ENCODE measurements around the gene ASB10. TPM values are rescaled to one million over a fixed set of nuclear protein-coding genes. Genes with fewer than 3 reads are reported as not detected.

Gene ASB10
- total and polyA plus RNA-seq, 7 experiments from 2014 or later = not detected

DNA sequence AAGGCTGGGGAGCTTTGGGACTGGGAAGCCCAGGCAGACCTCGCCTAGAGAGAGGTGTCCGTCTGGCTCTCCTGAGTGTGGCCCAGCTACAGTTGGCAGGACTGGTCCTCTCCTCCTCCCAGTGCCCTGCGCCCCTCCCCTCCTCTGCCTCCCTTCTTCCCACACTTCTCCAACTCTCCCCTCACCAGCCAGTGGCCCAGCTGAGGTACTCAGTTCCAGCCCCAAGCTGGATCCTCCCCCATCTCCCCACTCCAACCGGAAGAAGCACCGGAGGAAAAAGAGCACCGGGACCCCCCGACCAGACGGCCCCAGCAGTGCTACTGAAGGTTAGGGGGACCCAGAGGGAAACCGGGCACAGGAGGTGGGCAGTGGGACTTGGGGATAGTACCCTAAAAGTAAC, 47.3 kb downstream of the ASB10 start:
- ATAC-seq = no peak
- Histone ChIP-seq H3K4me1 (ENCODE audit: control insufficient read depth in 2 of 2, insufficient read depth in 2 of 2, low read length in 2 of 2) (no peaks in the 10 kb centered on the region), H3K9me3 (ENCODE audit: control insufficient read depth in 2 of 3, low read length in 3 of 3) (no peaks in the 10 kb centered on the region), H3K27ac (ENCODE audit: low read depth, low read length) (no peak overlapping the region), H3K4me3 (ENCODE audit: low read length) (no peak overlapping the region), H3K27me3 (ENCODE audit: control insufficient read depth in 2 of 2, insufficient read depth in 2 of 2, low read length in 2 of 2) (no peaks in the 10 kb centered on the region), H3K36me3 (ENCODE audit: control insufficient read depth in 2 of 3, insufficient read depth in 3 of 3, low read length in 3 of 3) (peaks cover 0 to 20% (median 0%) of the 10 kb centered on the region in 3 experiments)
- intact Hi-C loops (cut with micrococcal nuclease) = no loop called here
- Mint-ChIP-seq H3K9me3 (no peaks in the 10 kb centered on the region), H3K4me3 (no peak overlapping the region), H3K4me1 (no peaks in the 10 kb centered on the region), H3K27me3 (no peaks in the 10 kb centered on the region), H3K36me3 (peaks cover 0 to 19% (median 6%) of the 10 kb centered on the region in 5 donors), H3K27ac (no peak overlapping the region)
- ChIA-PET POLR2A (no interaction called here), CTCF (no interaction called here)
- DNase-seq = peak in 1 of 9 donors; percentile 4

DNA sequence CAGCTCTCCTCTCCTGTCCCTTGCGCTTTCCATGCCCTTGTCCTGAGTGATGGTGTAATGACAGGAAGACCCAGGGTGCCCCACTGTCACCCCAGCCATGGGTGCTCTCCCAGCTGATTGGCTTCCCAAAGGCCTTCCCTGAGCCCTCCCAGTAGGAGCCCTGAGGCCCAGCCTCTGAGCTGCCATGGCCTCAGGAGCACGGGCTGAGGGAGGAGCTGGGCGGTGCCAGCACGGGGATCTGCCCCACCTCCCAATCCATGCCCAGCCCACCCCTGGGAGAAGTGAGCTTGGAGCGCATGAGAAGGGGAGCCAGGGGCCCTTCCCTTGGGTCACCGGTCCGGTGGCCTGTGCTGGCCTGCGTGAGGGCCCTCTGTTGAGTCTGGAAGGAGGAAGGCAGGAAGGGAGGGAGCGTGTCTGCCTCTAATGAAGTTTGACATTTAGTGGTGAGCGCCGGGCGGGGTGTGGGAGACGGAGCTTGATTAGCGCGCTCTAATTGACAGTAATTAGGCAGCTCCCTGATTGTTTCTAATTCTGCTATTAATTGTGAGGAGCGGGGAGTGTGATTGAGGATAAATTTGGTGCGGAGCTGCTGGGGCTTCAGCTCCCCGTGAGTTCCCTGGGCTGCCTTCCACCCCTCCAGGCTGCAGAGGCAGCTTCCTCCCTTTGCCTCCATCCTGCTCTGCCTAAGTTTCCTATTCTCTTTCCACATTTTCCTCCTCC, 47.8 kb downstream of the ASB10 start:
- no peak overlapping the region for H3K27ac ChIP-seq (ENCODE audit: low read depth, low read length)
- ATAC-seq (no peak), DNase-seq (peak in 1 of 9 donors; percentile 16)
- no peaks in the 10 kb centered on the region for H3K9me3 ChIP-seq (ENCODE audit: control insufficient read depth in 2 of 3, low read length in 3 of 3)
- no peaks in the 10 kb centered on the region for H3K27me3 ChIP-seq (ENCODE audit: control insufficient read depth in 2 of 2, insufficient read depth in 2 of 2, low read length in 2 of 2)
- H3K27ac Mint-ChIP-seq = no peak overlapping the region
- no peaks in the 10 kb centered on the region for H3K4me1 Mint-ChIP-seq
- H3K4me1 ChIP-seq (ENCODE audit: control insufficient read depth in 2 of 2, insufficient read depth in 2 of 2, low read length in 2 of 2) = no peaks in the 10 kb centered on the region
- H3K4me3 ChIP-seq (ENCODE audit: low read length) = no peak overlapping the region
- intact Hi-C loops (cut with micrococcal nuclease) = no loop called here
- ChIA-PET CTCF (no interaction called here), POLR2A (no interaction called here)
- H3K9me3 Mint-ChIP-seq = no peaks in the 10 kb centered on the region
- H3K27me3 Mint-ChIP-seq = no peaks in the 10 kb centered on the region
- no peak overlapping the region for H3K4me3 Mint-ChIP-seq
- peaks cover 0 to 24% (median 0%) of the 10 kb centered on the region in 3 experiments for H3K36me3 ChIP-seq (ENCODE audit: control insufficient read depth in 2 of 3, insufficient read depth in 3 of 3, low read length in 3 of 3)
- peaks cover 0 to 19% (median 6%) of the 10 kb centered on the region in 5 donors for H3K36me3 Mint-ChIP-seq

DNA sequence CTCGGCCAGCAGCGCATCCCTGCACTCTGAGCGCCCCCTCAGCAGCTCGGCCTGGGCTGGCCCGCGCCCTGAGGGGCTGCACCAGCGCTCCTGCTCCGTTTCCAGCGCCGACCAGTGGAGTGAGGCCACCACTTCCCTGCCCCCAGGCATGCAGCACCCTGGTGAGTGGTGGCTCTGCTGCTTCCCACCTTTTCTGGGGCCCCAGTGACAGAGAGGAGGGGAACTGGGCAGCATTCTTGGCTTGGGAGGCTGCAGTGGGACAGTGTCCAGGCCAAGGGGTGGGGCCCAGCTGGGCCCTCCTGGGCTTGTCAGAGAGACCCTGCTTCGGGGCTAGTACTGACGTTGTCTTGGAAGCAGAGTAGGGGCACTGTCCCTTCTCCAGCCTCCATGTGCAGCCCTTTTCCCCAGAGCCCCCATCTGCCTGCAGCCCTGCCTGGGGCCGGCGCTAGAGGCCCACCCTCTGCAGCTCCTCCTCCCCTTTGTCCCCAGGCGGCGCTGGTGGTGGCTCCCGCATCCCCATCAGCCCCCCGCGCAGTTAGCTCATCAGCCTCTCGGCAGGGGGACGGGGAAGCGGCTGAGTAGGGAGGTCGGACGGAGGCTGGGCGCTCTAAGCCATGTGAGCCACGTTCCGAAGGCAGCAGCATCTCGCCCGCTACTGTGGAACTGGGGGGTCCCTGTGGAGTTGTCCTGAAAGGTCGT, 48.7 kb downstream of the ASB10 start:
- H3K4me3 Mint-ChIP-seq = no peak overlapping the region
- Histone ChIP-seq H3K4me1 (ENCODE audit: control insufficient read depth in 2 of 2, insufficient read depth in 2 of 2, low read length in 2 of 2) (no peaks in the 10 kb centered on the region), H3K27ac (ENCODE audit: low read depth, low read length) (no peak overlapping the region), H3K4me3 (ENCODE audit: low read length) (no peak overlapping the region), H3K9me3 (ENCODE audit: control insufficient read depth in 2 of 3, low read length in 3 of 3) (no peaks in the 10 kb centered on the region), H3K36me3 (ENCODE audit: control insufficient read depth in 2 of 3, insufficient read depth in 3 of 3, low read length in 3 of 3) (peaks cover 0 to 22% (median 0%) of the 10 kb centered on the region in 3 experiments), H3K27me3 (ENCODE audit: control insufficient read depth in 2 of 2, insufficient read depth in 2 of 2, low read length in 2 of 2) (no peaks in the 10 kb centered on the region)
- H3K27me3 Mint-ChIP-seq = no peaks in the 10 kb centered on the region
- ChIA-PET POLR2A (no interaction called here), CTCF (no interaction called here)
- no peak for DNase-seq
- H3K36me3 Mint-ChIP-seq = peaks cover 0 to 19% (median 5%) of the 10 kb centered on the region in 5 donors
- H3K4me1 Mint-ChIP-seq = no peaks in the 10 kb centered on the region
- intact Hi-C loops (cut with micrococcal nuclease) = no loop called here
- H3K27ac Mint-ChIP-seq = no peak overlapping the region
- ATAC-seq = no peak
- no peaks in the 10 kb centered on the region for H3K9me3 Mint-ChIP-seq

DNA sequence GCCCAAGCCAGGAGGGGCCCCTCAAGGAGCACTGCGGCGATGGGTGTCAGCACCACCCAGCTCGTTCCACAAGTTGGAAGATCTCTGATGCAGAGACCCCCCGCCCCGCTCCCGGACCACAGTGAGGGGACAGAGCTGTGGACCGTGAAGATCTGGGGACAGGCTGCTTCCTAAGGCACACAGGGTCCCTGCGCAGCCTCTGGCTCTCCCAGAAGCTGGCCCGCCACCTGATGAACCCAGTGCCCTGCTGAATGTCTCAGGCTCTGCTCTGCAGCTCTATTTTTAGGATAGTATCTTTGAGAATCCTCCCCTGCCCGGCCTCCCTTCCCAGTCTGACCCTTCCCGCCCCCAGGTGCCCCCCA, 49.3 kb downstream of the ASB10 start:
- DNase-seq = no peak
- Histone ChIP-seq H3K36me3 (ENCODE audit: control insufficient read depth in 2 of 3, insufficient read depth in 3 of 3, low read length in 3 of 3) (peaks cover 0 to 22% (median 0%) of the 10 kb centered on the region in 3 experiments), H3K27ac (ENCODE audit: low read depth, low read length) (no peak overlapping the region), H3K27me3 (ENCODE audit: control insufficient read depth in 2 of 2, insufficient read depth in 2 of 2, low read length in 2 of 2) (no peaks in the 10 kb centered on the region), H3K4me1 (ENCODE audit: control insufficient read depth in 2 of 2, insufficient read depth in 2 of 2, low read length in 2 of 2) (no peaks in the 10 kb centered on the region), H3K9me3 (ENCODE audit: control insufficient read depth in 2 of 3, low read length in 3 of 3) (no peaks in the 10 kb centered on the region), H3K4me3 (ENCODE audit: low read length) (no peak overlapping the region)
- H3K9me3 Mint-ChIP-seq = no peaks in the 10 kb centered on the region
- H3K27ac Mint-ChIP-seq = no peak overlapping the region
- no peak overlapping the region for H3K4me3 Mint-ChIP-seq
- peaks cover 0 to 16% (median 5%) of the 10 kb centered on the region in 5 donors for H3K36me3 Mint-ChIP-seq
- ATAC-seq = no peak
- intact Hi-C loops (cut with micrococcal nuclease) = no loop called here
- H3K27me3 Mint-ChIP-seq = no peaks in the 10 kb centered on the region
- POLR2A ChIA-PET = no interaction called here
- CTCF ChIA-PET = no interaction called here
- H3K4me1 Mint-ChIP-seq = no peaks in the 10 kb centered on the region

DNA sequence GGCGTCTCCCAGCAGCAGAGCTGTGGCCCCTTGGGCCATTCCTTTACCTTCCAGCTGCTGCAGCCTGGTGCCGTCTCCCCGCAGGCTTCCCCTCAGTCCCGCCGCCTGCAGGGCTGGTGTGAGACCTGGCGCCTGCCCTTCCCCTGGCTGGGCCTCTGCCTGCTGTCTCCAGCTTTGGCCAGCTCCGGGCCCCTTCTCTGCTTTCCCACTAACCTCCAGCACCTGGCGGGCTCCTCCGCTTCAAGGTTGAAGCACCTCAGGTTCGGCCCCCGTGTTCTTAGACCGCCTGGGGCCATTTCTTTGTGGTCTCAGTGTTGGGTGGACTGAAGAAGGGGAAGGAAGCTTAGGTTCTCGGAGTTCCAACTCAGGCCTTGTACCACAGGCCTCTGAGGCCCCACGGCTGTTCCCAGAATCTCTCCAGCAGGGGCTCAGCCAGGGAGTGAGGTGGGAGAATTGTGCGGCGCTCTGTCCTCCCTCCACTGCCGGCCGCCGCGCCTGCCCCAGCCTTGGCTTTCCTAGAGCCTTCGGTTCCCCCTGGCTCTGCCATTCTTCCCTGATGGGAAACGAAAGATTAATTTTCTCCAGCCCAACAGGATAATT, 49.9 kb downstream of the ASB10 start:
- Histone ChIP-seq H3K27me3 (ENCODE audit: control insufficient read depth in 2 of 2, insufficient read depth in 2 of 2, low read length in 2 of 2) (no peaks in the 10 kb centered on the region), H3K4me1 (ENCODE audit: control insufficient read depth in 2 of 2, insufficient read depth in 2 of 2, low read length in 2 of 2) (no peaks in the 10 kb centered on the region), H3K36me3 (ENCODE audit: control insufficient read depth in 2 of 3, insufficient read depth in 3 of 3, low read length in 3 of 3) (peaks cover 0 to 26% (median 0%) of the 10 kb centered on the region in 3 experiments), H3K27ac (ENCODE audit: low read depth, low read length) (no peak overlapping the region), H3K9me3 (ENCODE audit: control insufficient read depth in 2 of 3, low read length in 3 of 3) (no peaks in the 10 kb centered on the region), H3K4me3 (ENCODE audit: low read length) (no peak overlapping the region)
- ChIA-PET POLR2A (no interaction called here), CTCF (no interaction called here)
- Mint-ChIP-seq H3K27me3 (no peaks in the 10 kb centered on the region), H3K9me3 (no peaks in the 10 kb centered on the region), H3K27ac (no peak overlapping the region), H3K36me3 (peaks cover 0 to 16% (median 5%) of the 10 kb centered on the region in 5 donors), H3K4me3 (no peak overlapping the region), H3K4me1 (no peaks in the 10 kb centered on the region)
- ATAC-seq = no peak
- intact Hi-C loops (cut with micrococcal nuclease) = no loop called here
- DNase-seq = no peak

DNA sequence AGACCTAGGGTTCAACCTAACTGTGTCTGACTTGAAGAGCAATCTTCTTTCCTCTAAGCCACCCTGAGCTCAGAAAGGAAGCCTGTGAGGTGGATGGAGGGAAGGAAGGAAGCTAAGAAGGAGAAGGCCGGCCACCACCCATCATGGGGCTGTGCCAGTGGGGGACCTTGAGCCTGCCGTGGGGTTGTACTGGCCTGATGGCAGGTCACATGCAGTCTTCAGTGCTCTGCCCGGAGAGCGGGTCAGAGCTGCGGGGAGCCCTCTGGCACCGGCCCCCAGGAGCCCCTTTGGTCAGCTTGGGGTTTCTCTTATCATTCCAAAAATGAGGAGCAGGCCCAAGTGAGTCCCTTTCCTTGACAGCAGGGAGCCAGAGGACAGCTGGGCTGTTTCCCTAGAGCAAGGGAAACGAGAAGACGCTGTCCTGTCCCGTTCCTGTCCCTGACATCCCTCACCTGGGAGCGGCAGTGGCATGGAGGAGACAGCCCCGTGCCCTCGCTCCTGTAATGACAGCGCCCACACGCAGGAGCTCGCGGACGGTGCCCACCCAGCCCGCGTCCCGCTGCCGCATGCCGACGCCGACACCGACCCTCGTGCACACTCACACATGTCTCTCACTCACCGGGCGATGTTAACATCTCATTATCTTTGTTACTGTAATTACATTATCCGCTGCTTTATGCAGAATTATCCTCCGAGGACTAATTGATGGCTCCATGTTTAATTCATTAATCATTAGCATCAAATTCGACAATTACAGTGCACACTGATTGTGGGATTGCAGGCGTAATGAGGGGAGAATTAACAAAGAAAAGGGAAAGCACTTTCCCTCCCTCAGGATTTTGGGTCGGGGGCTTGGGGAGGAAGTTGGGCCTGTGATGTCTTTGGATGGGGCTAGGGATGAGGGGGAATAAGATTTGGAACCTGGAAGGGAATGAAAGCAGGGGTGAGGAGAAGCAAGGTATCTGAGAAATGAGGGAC, 50.9 kb downstream of the ASB10 start:
- no peaks in the 10 kb centered on the region for H3K9me3 ChIP-seq (ENCODE audit: control insufficient read depth in 2 of 3, low read length in 3 of 3)
- ATAC-seq = no peak
- H3K27me3 Mint-ChIP-seq = no peaks in the 10 kb centered on the region
- no peak for DNase-seq
- no peaks in the 10 kb centered on the region for H3K4me1 Mint-ChIP-seq
- POLR2A ChIA-PET = no interaction called here
- no peak overlapping the region for H3K4me3 ChIP-seq (ENCODE audit: low read length)
- H3K36me3 Mint-ChIP-seq = peaks cover 0 to 23% (median 5%) of the 10 kb centered on the region in 5 donors
- intact Hi-C loops (cut with micrococcal nuclease) = no loop called here
- CTCF ChIA-PET = no interaction called here
- no peak overlapping the region for H3K27ac Mint-ChIP-seq
- no peak overlapping the region for H3K4me3 Mint-ChIP-seq
- H3K36me3 ChIP-seq (ENCODE audit: control insufficient read depth in 2 of 3, insufficient read depth in 3 of 3, low read length in 3 of 3) = peaks cover 0 to 32% (median 0%) of the 10 kb centered on the region in 3 experiments
- no peaks in the 10 kb centered on the region for H3K27me3 ChIP-seq (ENCODE audit: control insufficient read depth in 2 of 2, insufficient read depth in 2 of 2, low read length in 2 of 2)
- H3K9me3 Mint-ChIP-seq = no peaks in the 10 kb centered on the region
- no peaks in the 10 kb centered on the region for H3K4me1 ChIP-seq (ENCODE audit: control insufficient read depth in 2 of 2, insufficient read depth in 2 of 2, low read length in 2 of 2)
- H3K27ac ChIP-seq (ENCODE audit: low read depth, low read length) = no peak overlapping the region

Measured in naive thymus-derived CD4-positive, alpha-beta T cell (primary cell).